Measurements from ENCODE around the gene C12orf76. TPM values are rescaled to one million over a fixed set of nuclear protein-coding genes. Genes with fewer than 3 reads are reported as not detected.

The C12orf76 gene
- total and polyA plus RNA-seq, 2 of the 13 experiments (the other 11 are each of a cell fraction or from before 2014, with no cell fraction given), result 15.8 to 38.4 TPM

GRCh38 chr12:110039085-110039807, 9.1 kb downstream of the C12orf76 start (continued):
- TF ChIP-seq CEBPZ (IDR thresholded peaks at IDR 0.05; ENCODE audit: low read length) (no peak), ZNF816 (CRISPR knock-in tag; IDR thresholded peaks at IDR 0.05; ENCODE audit: borderline replicate concordance) (no peak), ZNF138 (CRISPR knock-in tag; IDR thresholded peaks at IDR 0.05; ENCODE audit: low read depth) (no peak), FOXA3 (CRISPR knock-in tag; IDR thresholded peaks at IDR 0.05) (peak; percentile 92), ZSCAN21 (CRISPR knock-in tag; IDR thresholded peaks at IDR 0.05; ENCODE audit: borderline replicate concordance) (0 out of 2 replicates have a peak, but pooled peaks have one; percentile 49), PRPF4 (IDR thresholded peaks at IDR 0.05; ENCODE audit: low read depth, low read length, poor library complexity, severe bottlenecking) (no peak), RXRA (CRISPR knock-in tag; IDR thresholded peaks at IDR 0.05) (peak; percentile 63; the same call in 1 of the 2 replicates), TCF12 (IDR thresholded peaks at IDR 0.05) (no peak), TCF12 (CRISPR knock-in tag; IDR thresholded peaks at IDR 0.05) (no peak), MZF1 (CRISPR knock-in tag; IDR thresholded peaks at IDR 0.05; ENCODE audit: borderline replicate concordance) (no peak), NFRKB (IDR thresholded peaks at IDR 0.05) (no peak), ZSCAN25 (CRISPR knock-in tag; IDR thresholded peaks at IDR 0.05) (no peak), HNRNPK (IDR thresholded peaks at IDR 0.05; ENCODE audit: low read depth, low read length, poor library complexity, severe bottlenecking) (no peak), ZNF580 (CRISPR knock-in tag; IDR thresholded peaks at IDR 0.05; ENCODE audit: borderline replicate concordance, low read depth) (peak; percentile 80; the same call in 1 of the 2 replicates), RFX3 (CRISPR knock-in tag; IDR thresholded peaks at IDR 0.05) (no peak), ATF1 (CRISPR knock-in tag; IDR thresholded peaks at IDR 0.05) (peak; percentile 60), MAFK (conservative IDR thresholded peaks at IDR 0.05 in 1 of 2, IDR thresholded peaks at IDR 0.05 in 1 of 2; ENCODE audit: low read length in 2 of 2) (peak; percentile 87 to 97), ZNF33A (CRISPR knock-in tag; IDR thresholded peaks at IDR 0.05; ENCODE audit: borderline replicate concordance) (no peak), GFI1 (CRISPR knock-in tag; IDR thresholded peaks at IDR 0.05; ENCODE audit: borderline replicate concordance) (no peak; the same call in 1 of the 2 replicates), NFIB (CRISPR knock-in tag; IDR thresholded peaks at IDR 0.05; ENCODE audit: borderline replicate concordance) (no peak), ZNF383 (CRISPR knock-in tag; IDR thresholded peaks at IDR 0.05; ENCODE audit: borderline replicate concordance) (no peak), ZSCAN20 (CRISPR knock-in tag; IDR thresholded peaks at IDR 0.05; ENCODE audit: borderline replicate concordance) (no peak), ZNF354B (CRISPR knock-in tag; IDR thresholded peaks at IDR 0.05) (no peak), ZZZ3 (CRISPR knock-in tag; IDR thresholded peaks at IDR 0.05; ENCODE audit: borderline replicate concordance) (no peak), RARG (CRISPR knock-in tag; IDR thresholded peaks at IDR 0.05; ENCODE audit: low read depth) (no peak), TBP (CRISPR knock-in tag; IDR thresholded peaks at IDR 0.05) (no peak), ZSCAN5A (CRISPR knock-in tag; IDR thresholded peaks at IDR 0.05; ENCODE audit: borderline replicate concordance) (no peak)

All from HepG2 (cell line).